ENCODE measurements around the gene HADH.

DNA sequence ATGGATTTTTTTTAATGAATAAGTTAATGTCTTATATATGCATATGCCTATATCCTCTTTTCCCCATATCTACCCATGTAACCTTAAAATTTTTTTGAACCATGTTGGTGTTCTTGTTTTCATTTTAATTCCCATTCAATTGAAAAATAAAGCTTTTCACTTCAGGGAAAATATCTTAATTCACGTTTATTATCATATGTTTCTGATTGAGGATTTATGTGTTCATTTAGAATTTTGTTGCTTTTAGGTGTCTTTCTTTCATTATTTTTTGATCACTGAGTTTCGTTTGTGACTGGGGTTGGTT is 29.1 kb downstream of the HADH start:
- TF ChIP-seq ZNF266 (tag by site-specific recombination; IDR thresholded peaks at IDR 0.05; ENCODE audit: low read depth) (no peak), ZNF707 (tag by site-specific recombination; IDR thresholded peaks at IDR 0.05) (no peak), ZNF600 (tag by site-specific recombination; IDR thresholded peaks at IDR 0.05) (no peak), MYNN (tag by site-specific recombination; IDR thresholded peaks at IDR 0.05; ENCODE audit: borderline replicate concordance) (no peak), ZNF311 (tag by site-specific recombination; IDR thresholded peaks at IDR 0.05; ENCODE audit: borderline replicate concordance) (no peak), ZNF664 (tag by site-specific recombination; IDR thresholded peaks at IDR 0.05) (no peak), FEZF1 (tag by site-specific recombination; IDR thresholded peaks at IDR 0.05) (no peak), YY2 (tag by site-specific recombination; IDR thresholded peaks at IDR 0.05) (no peak), ZNF530 (tag by site-specific recombination; IDR thresholded peaks at IDR 0.05; ENCODE audit: low read depth) (no peak), ZNF629 (tag by site-specific recombination; IDR thresholded peaks at IDR 0.05) (no peak)
- TF ChIP-seq, protein P1, sequence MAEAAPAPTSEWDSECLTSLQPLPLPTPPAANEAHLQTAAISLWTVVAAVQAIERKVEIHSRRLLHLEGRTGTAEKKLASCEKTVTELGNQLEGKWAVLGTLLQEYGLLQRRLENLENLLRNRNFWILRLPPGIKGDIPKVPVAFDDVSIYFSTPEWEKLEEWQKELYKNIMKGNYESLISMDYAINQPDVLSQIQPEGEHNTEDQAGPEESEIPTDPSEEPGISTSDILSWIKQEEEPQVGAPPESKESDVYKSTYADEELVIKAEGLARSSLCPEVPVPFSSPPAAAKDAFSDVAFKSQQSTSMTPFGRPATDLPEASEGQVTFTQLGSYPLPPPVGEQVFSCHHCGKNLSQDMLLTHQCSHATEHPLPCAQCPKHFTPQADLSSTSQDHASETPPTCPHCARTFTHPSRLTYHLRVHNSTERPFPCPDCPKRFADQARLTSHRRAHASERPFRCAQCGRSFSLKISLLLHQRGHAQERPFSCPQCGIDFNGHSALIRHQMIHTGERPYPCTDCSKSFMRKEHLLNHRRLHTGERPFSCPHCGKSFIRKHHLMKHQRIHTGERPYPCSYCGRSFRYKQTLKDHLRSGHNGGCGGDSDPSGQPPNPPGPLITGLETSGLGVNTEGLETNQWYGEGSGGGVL (tag by site-specific recombination; IDR thresholded peaks at IDR 0.05), result no peak
- TF ChIP-seq, protein P2, sequence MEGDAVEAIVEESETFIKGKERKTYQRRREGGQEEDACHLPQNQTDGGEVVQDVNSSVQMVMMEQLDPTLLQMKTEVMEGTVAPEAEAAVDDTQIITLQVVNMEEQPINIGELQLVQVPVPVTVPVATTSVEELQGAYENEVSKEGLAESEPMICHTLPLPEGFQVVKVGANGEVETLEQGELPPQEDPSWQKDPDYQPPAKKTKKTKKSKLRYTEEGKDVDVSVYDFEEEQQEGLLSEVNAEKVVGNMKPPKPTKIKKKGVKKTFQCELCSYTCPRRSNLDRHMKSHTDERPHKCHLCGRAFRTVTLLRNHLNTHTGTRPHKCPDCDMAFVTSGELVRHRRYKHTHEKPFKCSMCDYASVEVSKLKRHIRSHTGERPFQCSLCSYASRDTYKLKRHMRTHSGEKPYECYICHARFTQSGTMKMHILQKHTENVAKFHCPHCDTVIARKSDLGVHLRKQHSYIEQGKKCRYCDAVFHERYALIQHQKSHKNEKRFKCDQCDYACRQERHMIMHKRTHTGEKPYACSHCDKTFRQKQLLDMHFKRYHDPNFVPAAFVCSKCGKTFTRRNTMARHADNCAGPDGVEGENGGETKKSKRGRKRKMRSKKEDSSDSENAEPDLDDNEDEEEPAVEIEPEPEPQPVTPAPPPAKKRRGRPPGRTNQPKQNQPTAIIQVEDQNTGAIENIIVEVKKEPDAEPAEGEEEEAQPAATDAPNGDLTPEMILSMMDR (tag by site-specific recombination; IDR thresholded peaks at IDR 0.05), result no peak
- TF ChIP-seq, protein P3, sequence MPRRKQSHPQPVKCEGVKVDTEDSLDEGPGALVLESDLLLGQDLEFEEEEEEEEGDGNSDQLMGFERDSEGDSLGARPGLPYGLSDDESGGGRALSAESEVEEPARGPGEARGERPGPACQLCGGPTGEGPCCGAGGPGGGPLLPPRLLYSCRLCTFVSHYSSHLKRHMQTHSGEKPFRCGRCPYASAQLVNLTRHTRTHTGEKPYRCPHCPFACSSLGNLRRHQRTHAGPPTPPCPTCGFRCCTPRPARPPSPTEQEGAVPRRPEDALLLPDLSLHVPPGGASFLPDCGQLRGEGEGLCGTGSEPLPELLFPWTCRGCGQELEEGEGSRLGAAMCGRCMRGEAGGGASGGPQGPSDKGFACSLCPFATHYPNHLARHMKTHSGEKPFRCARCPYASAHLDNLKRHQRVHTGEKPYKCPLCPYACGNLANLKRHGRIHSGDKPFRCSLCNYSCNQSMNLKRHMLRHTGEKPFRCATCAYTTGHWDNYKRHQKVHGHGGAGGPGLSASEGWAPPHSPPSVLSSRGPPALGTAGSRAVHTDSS (tag by site-specific recombination; IDR thresholded peaks at IDR 0.05), result no peak
- TF ChIP-seq, protein P4, sequence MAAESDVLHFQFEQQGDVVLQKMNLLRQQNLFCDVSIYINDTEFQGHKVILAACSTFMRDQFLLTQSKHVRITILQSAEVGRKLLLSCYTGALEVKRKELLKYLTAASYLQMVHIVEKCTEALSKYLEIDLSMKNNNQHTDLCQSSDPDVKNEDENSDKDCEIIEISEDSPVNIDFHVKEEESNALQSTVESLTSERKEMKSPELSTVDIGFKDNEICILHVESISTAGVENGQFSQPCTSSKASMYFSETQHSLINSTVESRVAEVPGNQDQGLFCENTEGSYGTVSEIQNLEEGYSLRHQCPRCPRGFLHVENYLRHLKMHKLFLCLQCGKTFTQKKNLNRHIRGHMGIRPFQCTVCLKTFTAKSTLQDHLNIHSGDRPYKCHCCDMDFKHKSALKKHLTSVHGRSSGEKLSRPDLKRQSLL (tag by site-specific recombination; IDR thresholded peaks at IDR 0.05), result no peak
